Placental pericyte (primary cell): ENCODE results near the gene HFE. TPM values are rescaled to one million over a fixed set of nuclear protein-coding genes. Genes with fewer than 3 reads are reported as not detected.

Experiments used
- total RNA-seq: library from RNA; depleted of rRNA; stranded (reverse); fragments of >200 nt; gene quantifications from 2 replicates; pipeline ENCODE4 v1.2.3, GENCODE V29; 2012

Gene HFE
- 7.7 and 16.9 TPM in 2 replicates for total RNA-seq

GRCh38 chr6:26087284-26088115 is at the start of gene HFE:
TSS of gene HFE (plus strand) at chr6:26087429. CDS start at chr6:26087441, 12 bp downstream.

Other genes starting within 250 kb of the HFE start
- gene SLC17A3, start 213.2 kb upstream of the HFE start, total RNA-seq, result not detected in 2 replicates
- not detected in 2 replicates for gene SLC17A2, start 156.7 kb upstream of the HFE start, total RNA-seq
- 9.2 and 9.4 TPM in 2 replicates for gene TRIM38, start 124.6 kb upstream of the HFE start, total RNA-seq